GM11168 (cell line): ENCODE results near the gene CUL2.
"Not testable (repeated sequence)": the region's sequence is repeated elsewhere in the genome, so short reads cannot be mapped to it uniquely, and the experiment has no call there.

Experiments used
- in situ Hi-C: fragments of 300-500 bp; cut with MboI; formaldehyde crosslinking; loops from one replicate; pipeline ENCODE4 v1.12.0; 2022; ENCODE audit warnings: low sequenced_read_pairs; ENCODE audit not compliant: unreplicated experiment

The CUL2 gene

DNA sequence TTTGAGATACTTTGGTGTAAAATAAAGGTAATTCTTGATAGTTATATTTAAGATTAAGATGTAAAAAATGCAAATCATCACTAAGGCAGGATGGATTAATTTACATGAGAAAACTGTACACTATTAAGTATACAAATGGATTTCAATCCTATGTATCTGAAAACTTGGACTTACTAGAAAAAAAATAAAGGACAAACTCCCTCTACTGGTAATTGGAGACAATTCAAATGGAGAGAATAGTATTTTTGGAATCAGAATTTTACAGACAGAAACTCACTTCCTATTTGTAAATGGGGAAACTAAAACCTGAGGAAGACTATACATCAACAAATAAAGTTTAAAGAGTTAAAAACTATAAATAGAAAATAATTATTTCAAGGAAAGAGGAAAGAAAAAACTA, 62.6 kb downstream of the CUL2 start:
- in situ Hi-C loops, result no loop called here

DNA sequence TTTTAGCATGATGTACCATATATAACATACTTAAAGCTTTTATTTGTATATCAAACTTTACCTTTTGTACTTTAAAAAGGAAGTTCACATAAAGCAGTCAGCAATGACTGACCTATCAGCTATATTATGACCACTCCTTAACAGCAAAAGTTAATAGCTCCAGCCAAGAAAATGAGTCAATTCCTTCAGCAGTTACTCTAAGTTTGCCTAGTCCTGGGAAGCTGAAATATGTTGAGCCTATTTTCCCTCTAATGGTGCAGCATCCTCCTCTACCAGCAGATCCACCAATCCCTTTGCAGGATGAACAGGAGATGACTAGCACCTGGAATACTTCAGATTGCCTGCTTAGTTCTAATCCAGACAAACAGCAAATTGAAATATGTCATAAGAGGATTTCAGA, 64.2 kb downstream of the CUL2 start:
- in situ Hi-C loops, result no loop called here

DNA sequence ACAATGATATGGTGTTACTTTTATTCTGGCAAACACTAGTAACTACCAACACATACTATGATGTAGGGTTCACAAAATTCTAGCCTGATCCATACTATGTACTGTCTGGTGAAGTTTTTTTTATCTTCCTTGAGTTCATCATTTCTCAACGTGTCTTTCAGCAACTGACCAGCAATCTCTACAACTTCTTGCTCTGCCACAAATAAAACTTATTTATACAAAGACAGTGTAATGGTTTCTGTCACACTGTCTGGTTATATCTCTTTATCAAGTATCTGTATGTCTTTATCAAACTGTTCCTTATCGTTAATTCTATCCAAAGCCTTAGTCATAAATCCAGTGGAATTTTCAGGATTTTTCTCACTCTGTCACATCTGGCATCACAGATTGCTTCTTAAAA, 69.7 kb downstream of the CUL2 start:
- in situ Hi-C loops, result no loop called here

DNA sequence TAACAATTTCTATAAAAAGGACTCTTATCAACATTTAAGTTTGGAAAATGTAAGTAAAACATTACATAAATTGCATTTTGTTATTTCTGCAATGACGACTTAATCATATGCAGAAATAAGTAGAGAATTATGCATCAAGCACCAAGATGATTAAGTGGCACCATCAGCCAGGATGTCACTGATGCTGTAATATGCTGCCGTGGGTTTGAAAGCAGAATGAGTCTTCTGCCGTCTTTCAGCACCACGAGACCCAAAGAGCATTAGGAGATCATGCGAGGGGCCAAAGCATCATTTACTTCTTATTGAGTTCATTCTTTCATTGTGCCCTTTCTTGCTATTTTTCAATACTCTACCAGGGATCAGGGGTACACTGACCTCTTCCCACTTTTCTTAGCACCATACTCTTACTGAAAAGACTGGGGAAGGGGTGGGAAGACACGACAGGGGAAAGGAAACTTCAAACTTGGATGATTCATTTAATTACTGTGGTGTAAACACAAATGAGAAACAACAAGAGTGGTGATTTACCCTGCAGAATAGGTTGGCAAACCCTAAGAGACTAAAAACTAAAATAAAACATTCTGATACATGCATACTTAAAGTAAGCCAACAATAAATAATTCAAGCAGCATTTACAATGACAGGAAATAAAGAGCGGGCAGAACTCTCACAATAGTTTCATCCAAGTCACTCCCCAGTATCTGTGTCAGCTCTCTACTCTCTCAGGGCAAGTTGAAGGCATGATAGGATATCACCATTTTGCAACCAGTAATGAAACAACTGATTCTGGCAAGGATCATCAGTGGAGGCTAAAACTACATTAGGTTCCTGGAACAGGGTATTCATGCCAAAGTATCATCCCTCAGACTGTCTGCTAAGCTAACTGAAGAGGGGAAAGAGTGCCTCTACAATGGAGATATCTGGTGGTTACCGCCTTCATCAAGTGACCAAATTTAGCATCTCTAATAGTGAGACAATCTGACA, 70.8 kb downstream of the CUL2 start:
- in situ Hi-C loops, result no loop called here

DNA sequence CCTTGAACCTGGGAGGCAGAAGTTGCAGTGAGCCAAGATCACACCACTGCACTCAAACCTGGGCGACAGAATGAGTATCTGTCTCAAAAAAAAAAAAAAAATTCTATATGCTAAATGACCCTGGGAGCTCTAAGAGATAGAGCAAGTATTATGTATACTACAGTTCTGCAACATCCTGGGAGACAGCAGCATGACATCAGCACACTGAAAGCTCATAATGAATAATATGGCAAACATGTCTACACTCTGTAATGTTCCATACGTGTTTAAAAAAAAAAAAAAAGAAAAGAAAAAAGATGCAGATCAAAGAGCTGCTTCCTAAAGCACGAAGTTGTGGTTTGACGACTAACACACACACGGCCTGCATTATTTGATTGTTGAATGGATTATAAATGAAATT, 72.5 kb downstream of the CUL2 start:
- in situ Hi-C loops, result no loop called here

DNA sequence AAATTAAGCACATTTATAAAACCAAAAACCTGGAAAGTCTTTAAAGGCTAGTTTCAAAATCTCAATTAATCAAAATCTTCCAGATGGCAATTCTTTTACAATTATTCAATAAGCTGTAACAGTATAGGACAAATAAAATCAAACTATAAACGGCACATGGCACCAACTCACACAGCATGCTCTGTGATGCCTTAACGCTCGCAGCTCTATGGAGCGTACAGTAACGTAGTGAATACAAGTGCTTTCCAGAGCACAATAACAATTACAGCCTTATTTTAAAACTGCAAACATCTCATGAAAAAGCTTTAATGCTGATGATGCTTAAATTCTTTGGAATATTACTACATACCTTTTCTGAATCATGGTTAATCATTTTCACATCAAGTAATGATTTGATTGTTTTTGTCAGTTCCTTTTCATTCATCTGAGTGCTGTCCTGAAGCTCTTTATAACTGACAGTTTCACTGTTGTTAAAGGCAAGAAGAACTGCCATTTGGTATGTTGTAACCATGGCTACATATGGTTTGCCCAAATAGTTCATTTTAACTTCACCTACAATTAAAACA, 74.2 kb downstream of the CUL2 start:
- in situ Hi-C loops, result no loop called here

DNA sequence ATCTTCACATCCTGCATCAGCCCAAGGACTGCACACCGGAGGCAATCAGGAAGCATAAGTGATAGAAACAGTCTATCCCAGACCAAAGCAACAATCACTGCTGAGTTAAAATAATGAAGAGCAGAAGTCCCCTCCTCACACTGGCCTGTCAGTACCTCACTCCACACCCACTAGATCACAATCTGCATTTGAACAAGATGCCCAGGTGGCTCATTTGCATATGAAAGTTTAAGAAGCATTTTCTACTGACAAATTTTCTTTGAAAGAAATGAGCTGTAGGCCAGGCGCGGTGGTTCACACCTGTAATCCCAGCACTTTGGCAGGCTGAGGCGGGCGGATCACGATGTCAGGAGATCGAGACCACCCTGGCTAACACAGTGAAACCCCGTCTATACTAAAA, 77.4 kb downstream of the CUL2 start:
- in situ Hi-C loops, result no loop called here

DNA sequence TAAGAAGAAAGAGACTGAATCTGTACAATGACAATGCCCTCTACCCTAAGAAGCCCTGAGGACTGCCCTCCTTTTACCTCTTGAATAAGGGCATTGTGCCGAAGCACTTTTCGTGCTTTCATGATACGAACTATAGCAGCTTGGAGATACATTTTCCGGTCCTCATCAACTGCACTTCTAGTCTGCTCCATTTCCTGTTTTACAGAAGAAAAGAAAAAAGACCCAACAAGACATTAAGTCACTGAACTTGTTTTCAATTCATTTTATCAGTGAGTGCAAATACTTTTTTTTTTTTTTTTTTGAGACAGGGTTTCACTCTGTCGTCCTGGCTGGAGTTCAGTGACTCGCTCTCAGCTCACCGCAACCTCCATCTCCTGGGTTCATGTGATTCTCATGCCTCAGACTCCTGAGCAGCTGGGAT, 78.4 kb downstream of the CUL2 start:
- in situ Hi-C loops, result no loop called here

DNA sequence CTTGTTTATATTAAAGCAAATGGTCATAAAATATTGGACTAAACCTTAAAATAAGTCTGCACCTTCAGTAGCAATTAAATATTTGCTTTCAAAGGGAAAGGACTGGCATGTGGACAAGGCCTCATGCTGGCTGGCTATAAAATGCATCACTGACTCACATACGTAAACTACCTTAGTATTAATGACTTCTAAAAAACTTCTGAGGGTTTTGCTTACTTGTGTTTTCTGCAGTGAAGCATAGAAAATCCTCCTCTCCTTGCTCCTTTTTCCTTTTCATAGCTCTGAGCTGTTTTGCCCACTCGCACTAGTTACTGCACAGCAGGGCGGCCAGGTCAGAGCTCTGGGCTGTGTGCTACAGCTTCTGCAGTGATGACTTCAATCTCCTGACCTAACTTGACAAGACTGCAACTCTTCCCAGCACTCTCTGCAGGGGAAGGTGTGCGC, 82.3 kb downstream of the CUL2 start:
- in situ Hi-C loops, result no loop called here

DNA sequence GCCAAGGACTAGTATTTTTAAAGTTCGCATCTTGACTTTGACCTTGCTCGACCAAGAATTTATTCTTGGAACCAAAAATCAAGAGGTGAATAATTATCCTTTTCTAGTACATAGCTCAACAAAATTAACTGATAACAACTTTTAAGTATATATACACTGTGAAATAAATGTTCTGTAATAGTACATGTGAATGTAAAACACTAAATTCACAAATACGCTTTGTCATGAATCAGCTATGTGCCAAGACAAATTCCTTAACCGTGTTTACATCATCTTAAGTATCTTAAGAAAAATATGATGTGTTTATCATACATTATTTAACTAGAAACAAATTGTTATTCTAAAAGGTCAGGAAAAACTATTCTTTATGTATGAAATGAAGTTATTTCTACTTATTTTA, 83.3 kb downstream of the CUL2 start:
- in situ Hi-C loops, result no loop called here

DNA sequence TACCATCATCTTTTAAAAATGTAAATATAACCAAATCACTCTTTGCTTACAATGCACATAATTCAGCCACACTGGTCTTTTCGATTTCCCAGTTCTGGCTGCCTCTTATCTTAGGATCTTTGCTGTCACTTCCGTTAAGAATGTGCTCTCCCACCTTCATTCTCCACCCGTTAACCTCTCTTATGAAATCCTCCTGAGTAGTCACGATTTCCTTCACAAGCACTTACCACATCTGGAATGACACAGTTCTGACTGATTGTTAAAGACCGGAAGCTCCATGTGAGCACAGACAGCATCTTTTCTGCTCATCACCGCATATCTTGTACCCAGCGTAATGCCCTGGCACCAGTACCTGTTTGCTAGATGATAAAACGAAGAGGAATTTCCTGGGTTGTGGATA, 84.3 kb downstream of the CUL2 start:
- in situ Hi-C loops, result no loop called here

DNA sequence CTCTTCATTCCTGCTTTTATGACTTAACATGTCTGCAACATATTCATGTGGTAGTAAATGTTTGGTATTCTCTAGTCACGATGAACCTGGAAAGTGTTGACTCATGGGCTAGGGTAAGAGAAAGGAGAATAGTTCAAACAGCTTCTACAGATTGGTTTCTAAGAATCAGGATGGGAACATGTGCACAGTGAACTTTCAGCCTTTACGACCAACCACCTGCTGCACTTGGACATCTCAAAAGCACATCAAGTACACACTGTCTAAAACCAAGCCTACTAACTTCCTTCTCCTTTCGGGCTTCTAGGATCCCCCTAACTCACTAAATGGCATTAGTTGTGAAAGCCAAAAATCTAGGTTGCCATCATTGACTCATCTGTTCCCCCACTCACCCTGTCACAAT, 85.5 kb downstream of the CUL2 start:
- in situ Hi-C loops, result no loop called here

DNA sequence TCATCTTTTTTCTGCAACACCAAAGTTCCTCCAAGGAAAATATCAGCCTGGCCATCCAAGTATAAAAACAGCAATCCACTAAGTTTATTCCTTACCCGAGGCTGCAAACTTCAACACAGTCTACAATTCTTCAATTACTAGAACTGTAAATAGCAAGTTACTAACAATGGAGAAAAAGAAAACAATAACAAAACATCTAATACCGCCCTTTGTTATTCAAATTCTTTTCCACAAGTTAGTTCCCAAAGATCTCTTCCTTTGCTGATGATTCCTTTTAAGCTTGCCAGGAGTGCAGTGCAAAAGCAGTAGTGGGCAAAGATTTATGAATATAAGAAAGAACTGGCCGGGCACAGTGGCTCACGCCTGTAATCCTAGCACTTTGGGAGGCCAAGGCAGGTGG, 86.2 kb downstream of the CUL2 start:
- in situ Hi-C loops, result no loop called here

DNA sequence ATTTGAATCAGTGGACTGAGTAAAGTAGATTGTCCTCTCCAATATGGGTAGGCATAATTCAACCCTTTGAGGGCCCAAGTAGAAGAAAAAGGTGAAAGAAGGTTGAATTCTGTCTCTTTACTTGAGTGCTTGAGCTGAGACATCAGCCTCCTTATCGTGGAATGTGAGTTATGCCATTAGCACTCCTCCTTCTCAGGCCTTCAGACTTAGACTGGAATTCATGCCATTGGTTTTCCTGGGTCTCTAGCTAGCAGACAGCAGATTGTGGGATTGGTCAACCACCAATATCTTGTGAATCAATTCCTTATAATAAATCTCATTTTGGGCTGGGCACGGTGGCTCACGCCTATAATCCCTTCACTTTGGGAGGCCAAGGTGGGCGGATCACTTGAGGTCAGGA, 89.2 kb downstream of the CUL2 start:
- in situ Hi-C loops, result no loop called here

DNA sequence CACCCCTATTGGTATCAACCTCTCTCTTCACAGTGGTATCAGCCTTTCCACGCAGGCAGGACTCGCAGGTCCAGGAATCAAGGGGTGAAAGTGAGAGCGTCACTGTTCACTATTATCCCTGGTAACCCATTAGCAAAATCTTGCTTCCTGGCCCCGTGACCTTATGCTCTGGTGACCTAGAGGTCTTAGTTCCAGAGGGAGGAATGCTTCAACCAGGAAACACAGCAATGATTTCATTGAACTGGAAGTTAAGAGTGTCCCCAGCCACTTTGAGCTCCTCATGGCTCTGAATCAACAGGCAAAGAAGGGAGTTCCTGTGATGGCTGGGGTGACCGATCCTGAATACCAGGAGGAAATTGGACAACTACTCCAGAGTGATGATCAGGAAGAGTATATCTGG, 90.6 kb downstream of the CUL2 start:
- in situ Hi-C loops, result no loop called here

DNA sequence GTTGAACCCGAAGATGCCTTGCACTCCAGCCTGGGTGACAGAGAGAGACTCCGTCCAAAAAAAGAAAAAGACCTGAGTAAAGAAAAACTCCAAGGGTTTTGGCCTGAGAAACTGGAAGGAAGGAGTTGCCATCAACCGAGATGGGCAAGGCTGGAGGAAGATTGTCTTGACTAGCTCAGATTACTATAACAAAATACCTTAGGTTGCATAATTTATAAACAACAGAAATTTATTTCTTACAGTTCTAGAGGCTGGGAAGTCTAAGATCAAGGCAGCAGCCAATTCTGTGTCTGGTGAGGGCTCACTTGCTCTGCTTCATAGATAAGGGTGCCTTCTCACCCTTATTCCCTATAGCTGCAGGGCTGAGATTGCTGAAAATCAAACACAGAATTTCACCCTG, 91.2 kb downstream of the CUL2 start:
- in situ Hi-C loops, result no loop called here

DNA sequence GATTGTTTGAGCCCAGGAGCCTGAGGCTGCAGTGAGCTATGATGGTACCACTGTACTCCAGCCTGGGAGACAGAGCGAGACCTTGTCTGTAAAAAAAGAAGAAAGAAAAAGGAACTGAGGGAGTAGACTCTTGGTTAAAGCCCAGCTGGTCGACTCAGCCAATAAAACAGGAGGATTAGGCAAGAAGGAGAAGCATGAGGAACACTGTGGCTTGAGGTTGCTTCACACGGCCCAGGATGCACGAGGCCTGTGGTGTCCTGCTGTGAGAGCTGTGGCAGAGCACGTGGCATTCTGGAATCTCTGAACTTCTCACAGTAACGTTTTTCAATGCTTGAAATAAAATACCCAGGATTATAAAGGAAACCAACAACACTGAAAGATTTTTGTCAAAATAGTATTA, 93.3 kb downstream of the CUL2 start:
- in situ Hi-C loops, result no loop called here

DNA sequence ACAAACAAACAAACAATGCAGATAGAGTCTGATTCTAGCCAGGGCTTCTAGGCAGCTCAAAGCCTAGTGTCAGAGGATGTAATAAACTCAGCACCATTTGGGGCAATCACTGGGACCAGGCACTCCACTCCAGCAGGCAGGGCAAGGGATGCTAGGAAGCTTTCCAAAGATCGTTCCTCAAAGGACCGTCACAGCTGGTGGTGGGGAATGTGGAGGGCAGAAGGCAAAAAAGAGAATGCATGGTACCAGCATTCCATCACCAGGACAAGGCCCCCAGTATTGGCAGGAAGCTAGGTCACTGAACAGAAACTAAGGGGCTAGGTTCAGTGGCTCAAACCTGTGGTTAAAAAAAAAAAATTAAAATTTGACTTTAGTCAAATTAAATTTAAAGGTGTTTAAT, 94.2 kb downstream of the CUL2 start:
- in situ Hi-C loops, result no loop called here

DNA sequence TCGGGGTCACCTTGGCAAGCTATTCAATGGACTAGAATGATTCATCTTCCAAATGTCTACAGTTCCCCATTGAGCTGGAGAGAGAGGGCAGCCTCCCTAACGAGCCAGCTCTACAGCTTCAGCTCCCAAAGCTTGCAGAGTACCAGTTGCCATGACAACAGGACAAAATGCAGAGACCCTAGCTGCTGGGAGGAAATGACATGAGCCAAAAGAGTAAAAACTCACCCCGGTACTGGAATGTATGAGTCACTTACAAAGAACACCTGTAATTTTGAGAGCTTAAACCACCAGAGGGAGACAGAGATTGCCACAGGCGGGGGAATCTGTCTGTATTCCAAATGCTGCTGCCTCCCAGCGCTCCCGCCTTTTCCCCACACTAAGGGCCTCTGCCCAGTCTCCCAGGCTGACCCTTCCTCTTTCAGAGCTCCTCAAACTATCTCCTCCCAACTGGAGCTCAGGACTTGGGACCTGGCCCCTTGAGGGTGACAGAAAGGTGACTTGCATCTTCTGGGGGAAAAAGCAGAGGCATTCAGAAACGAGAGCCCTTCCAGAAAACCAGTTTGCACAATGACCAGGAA, 95.5 kb downstream of the CUL2 start:
- in situ Hi-C loops, result no loop called here

DNA sequence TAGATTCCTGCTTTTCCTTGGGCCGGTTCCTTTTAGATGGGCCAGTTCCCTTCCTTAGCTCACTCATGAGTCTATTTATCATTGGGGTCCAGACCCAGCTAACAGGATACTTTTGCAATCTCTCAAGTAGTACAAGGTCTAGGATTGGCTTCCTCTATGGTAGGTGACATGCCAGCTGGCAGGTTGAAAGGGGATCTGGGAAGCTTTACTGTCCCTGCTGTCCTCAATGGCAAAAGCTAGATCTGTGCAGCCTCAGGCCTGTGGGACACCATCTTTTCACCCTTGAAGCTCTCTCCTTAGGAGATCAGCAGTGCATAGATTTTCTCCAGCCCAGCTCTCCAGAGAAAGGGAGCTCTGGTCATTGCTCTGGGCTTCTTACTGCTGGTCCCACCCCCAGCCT, 96.4 kb downstream of the CUL2 start:
- in situ Hi-C loops, result no loop called here

DNA sequence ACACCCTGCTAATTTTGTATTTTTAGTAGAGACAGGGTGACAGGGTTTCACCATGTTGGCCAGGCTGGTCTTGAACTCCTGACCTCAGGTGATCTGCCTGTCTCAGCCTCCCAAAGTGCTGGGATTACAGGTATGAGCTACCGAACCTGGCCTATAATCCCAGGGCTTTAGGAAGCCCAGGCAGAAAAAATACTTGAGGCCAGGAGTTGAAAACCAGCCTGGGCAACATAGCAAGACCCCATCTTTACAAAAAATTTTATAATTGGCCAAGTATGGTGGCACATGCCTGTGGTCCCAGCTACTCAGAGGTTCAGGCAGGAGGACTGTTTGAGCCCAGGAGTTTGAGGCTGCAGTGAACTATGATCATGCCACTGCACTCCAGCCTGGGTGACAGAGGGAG, 99.0 kb downstream of the CUL2 start:
- in situ Hi-C loops, result not testable (repeated sequence)
